Epithelial cell of esophagus (primary cell): ENCODE data around the gene FALEC.

Experiments
- DNase-seq: peaks from one replicate; pipeline ENCODE4 v3.0.0; 2010; ENCODE audit warnings: low read depth
- H3K4me3 ChIP-seq: 2 replicates; pipeline ENCODE4 v1.5.1; 2011; ENCODE audit warnings: mild to moderate bottlenecking, low read length, control low read depth
- TF ChIP-seq, protein P1 (sequence below): IDR thresholded peaks from 2 replicates; pipeline ENCODE4 v1.5.1; 2011; ENCODE audit warnings: low read depth, mild to moderate bottlenecking, low read length, control low read depth, inconsistent platforms; ENCODE audit not compliant: insufficient read depth; ENCODE audit errors: missing control alignments

FALEC gene

DNA sequence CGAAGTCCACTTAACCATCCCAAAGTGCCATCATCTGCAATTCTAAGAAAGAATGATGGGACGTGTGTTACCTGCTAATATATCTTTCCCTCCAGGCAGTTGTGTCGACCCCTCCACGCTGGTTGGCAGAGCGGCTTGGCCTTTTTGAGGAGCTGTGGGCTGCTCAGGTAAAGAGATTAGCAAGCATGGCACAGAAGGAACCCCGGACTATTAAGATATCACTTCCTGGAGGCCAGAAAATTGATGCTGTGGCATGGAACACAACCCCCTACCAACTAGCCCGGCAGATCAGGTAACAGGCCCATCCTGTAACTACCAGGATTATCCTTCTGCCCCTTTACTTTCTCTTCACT lies 27.8 kb upstream of the FALEC start:
- TF ChIP-seq, protein P1, sequence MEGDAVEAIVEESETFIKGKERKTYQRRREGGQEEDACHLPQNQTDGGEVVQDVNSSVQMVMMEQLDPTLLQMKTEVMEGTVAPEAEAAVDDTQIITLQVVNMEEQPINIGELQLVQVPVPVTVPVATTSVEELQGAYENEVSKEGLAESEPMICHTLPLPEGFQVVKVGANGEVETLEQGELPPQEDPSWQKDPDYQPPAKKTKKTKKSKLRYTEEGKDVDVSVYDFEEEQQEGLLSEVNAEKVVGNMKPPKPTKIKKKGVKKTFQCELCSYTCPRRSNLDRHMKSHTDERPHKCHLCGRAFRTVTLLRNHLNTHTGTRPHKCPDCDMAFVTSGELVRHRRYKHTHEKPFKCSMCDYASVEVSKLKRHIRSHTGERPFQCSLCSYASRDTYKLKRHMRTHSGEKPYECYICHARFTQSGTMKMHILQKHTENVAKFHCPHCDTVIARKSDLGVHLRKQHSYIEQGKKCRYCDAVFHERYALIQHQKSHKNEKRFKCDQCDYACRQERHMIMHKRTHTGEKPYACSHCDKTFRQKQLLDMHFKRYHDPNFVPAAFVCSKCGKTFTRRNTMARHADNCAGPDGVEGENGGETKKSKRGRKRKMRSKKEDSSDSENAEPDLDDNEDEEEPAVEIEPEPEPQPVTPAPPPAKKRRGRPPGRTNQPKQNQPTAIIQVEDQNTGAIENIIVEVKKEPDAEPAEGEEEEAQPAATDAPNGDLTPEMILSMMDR, result no peak
- peak overlapping the region; percentile 86 for H3K4me3 ChIP-seq
- DNase-seq, result no peak

DNA sequence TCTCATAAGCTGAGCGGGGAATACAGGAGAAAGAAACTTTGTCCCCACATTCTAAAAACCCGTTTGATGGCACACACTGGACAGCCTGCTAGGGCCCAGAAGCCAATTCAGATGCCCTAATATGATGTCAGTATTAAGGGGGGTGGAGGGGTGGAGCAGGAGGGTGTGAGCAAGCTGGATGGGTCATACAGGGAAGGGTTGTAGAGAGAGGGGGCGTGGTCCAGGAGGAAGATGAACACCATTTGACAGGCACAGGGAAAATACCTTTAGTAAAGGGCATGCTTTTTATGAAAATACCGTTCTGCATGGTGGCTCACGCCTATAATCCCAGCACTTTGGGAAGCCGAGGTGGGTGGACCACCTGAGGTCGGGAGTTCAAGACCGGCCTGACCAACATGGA lies 22.4 kb upstream of the FALEC start:
- no peak overlapping the region for H3K4me3 ChIP-seq
- peak; percentile 69 for DNase-seq
- TF ChIP-seq, protein P1, result no peak

DNA sequence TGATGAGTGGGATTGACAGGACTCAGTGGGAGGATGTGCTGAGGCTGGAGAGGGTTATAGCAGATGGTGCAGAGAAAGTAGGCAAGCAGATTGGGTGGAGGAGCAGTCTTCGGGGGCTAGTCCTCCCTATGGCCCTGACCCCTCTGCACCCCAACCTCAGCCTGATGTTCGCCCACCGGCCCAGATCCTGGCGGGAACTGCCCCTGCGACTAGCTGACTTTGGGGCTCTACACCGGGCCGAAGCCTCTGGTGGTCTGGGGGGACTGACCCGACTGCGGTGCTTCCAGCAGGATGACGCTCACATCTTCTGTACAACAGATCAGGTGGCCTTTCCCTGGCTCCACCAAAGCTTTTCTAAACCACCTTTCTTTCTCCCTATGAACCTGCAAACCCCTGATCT lies 17.2 kb upstream of the FALEC start:
- TF ChIP-seq, protein P1, result no peak

DNA sequence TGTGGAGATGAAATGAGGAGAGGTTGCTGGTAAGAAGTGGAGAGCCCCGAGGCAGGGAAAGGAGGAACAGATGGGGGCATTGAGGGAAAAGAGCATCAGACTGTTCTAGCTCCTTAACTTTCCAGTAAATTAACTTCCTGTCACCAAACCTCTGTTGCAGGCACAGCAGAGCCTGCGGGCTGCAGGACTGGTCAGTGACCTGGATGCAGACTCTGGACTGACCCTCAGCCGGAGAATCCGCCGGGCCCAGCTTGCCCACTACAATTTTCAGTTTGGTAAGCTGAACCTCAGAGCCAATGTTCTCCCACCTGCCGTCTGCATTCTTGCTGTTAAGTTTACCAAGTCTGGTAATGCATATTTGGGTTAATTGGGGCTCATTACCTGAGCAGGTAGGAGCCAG lies 10.1 kb upstream of the FALEC start:
- DNase-seq, result no peak
- no peak overlapping the region for H3K4me3 ChIP-seq

More for the DNA sequence above, 17.2 kb upstream of the FALEC start:
- DNase-seq, result no peak
- no peak overlapping the region for H3K4me3 ChIP-seq

DNA sequence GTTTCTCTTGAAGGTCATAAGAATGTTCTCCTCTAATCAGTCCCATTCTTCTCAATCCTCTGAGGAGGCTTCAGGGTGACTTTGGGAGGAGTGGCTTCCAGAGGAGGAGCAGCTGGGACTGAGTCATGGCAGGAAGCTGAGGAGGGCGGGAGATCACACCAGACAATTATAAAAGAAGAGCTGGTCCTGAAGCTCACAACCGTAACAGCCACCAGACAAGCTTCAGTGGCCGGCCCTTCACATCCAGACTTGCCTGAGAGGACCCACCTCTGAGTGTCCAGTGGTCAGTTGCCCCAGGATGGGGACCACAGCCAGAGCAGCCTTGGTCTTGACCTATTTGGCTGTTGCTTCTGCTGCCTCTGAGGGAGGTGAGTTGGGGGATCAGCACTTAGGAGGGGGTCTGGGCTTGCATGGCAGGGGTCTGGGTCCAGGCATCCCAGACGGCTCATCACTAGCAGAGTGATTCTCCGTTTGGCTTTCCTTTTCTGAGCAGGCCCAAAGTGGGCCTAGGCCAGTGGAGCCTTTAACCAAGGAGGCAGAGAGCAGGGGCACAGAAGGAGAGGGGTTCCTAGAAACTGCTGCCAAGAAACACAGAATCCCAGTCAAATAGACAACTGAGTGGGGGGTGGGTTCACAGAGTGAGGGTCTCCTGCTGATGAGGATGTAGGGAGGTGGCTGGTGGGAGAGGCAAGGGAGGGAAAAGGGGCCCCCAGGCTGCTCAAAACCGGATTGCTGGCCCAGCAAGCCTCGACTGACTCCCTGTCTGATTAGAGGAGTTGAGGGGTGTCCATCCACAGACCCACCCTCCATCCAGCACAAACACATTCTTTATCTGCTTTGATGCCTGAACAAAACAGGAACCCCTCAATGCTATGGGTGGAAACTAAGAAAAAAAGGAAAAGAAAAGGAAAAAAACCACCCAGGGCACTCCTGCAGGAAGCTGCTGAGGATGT lies 7.4 kb upstream of the FALEC start, which contains the start of gene ECM1:
Gene ECM1 (plus strand): TSS at position 198 of the 953 bp plus-strand sequence. CDS start 101 bp downstream, at position 299.
- DNase-seq, result peak; percentile 83
- TF ChIP-seq, protein P1, result no peak
- peak within 1 kb of the TSS; percentile 38 for H3K4me3 ChIP-seq

More for the DNA sequence above, 10.1 kb upstream of the FALEC start:
- TF ChIP-seq, protein P1, result no peak

DNA sequence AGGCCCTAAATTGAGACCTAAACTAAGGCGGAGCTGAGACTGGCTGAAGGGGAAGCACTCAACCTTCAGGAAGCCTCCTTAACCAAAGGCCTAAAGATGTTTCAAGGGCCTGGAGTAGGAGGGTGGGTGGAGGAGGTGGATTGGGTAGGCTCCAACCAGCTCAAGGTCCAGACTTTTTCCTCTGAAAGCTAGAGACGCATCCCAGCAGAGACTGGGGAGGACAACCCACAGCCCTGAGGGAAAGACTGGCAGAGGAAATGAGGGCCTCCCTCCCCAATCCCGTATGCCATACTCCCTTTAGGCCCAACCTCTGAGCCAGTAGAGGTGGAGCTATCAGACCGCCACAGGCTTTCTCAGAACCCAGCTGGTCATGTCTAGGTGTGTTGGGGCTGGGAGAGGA lies 6.6 kb upstream of the FALEC start:
- TF ChIP-seq, protein P1, result no peak
- H3K4me3 ChIP-seq, result no peak overlapping the region
- no peak for DNase-seq
